ENCODE measurements around the gene SIDT2.
"Not testable (repeated sequence)": the region's sequence is repeated elsewhere in the genome, so short reads cannot be mapped to it uniquely, and the experiment has no call there.

The SIDT2 gene

DNA sequence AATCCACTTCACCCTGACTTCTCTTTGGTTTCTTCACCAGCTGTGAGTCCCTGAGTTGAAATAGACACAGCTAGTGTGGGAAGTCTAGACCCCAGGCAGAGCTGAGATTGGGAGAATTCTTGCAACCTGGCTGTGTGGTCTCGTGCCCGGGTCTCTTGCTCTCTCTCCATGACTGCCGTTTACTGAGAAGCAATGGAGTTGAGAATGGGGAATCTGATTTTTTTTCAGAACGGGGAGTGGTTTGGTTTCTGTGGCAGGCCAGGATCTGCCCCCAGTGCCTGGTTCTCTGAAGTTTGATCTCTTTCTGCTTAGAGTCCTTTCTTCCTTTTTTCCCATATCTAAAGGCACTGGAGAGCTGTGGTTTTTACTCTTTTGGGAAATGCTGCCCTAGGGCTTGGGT, 1.5 kb downstream of the SIDT2 start:
- peak overlapping the region; percentile 83 for H3K4me3 ChIP-seq (ENCODE audit: low read length)

DNA sequence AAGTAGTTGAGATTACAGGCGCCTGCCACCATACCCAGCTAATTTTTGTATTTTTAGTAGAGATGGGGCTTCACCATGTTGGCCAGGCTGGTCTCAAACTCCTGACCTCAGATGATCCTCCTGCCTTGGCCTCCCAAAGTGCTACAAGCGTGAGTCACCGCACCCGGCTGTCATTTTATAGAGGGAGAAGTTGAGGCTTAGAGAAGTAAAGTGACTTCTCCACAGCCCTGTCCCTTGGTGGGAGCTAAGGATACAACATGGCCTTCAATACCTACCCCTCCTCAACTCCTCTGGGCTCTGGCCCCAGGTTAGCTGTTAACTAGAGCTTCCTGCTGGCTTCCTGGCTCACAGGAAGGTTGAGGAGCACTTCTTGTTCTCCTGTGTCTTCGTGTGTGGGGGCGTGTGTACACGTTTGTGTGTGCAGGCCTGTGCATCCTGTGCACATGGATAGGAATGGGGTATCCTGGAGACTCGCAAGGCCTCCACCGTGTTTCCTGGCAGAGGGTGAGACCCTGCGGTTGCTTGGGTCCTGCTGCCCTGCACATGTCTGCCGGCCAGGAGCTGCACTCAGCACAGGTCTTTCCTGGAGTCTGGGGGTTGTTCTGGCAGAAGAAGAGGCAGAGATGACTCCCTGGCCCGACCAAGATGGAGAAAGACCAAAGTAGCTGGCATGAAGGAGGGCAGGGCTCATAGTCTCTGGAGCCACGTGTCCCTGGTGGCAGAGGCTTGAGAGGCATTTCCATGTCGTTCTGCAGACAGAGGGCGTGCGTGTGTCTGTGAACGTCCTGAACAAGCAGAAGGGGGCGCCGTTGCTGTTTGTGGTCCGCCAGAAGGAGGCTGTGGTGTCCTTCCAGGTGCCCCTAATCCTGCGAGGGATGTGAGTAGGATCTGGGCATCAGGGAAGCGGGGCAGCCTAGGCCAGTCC, 2.4 kb downstream of the SIDT2 start:
- peak overlapping the region; percentile 83; the same call in 1 of the 2 replicates for H3K4me3 ChIP-seq (ENCODE audit: low read length)
- TF ChIP-seq ZNF274 (IDR thresholded peaks at IDR 0.05; ENCODE audit: low read depth, low read length) = no peak

More for the DNA sequence above, 1.5 kb downstream of the SIDT2 start:
- TF ChIP-seq ZNF274 (IDR thresholded peaks at IDR 0.05; ENCODE audit: low read depth, low read length) = no peak

GRCh38 chr11:117181586-117182550, 3.3 kb downstream of the SIDT2 start:
- H3K4me3 ChIP-seq (ENCODE audit: low read length) = no peak overlapping the region

DNA sequence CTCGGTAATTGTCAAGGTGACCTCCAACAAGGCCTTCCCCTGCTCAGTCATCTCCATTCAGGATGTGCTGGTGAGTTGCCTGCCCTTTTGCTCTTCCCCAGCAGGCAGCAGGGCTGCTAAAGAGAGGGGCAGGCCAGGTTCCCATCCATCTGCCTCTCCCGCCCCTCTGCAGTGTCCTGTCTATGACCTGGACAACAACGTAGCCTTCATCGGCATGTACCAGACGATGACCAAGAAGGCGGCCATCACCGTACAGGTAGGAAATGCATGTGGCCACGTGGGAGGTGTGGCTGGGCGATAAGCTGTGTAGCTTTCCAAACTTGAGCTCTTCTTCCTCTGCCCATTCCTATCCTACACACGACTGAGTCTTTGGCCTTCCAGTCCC, 4.0 kb downstream of the SIDT2 start:
- H3K4me3 ChIP-seq (ENCODE audit: low read length) = no peak overlapping the region
- TF ChIP-seq ZNF274 (IDR thresholded peaks at IDR 0.05; ENCODE audit: low read depth, low read length) = no peak

More at GRCh38 chr11:117181586-117182550, 3.3 kb downstream of the SIDT2 start:
- TF ChIP-seq ZNF274 (IDR thresholded peaks at IDR 0.05; ENCODE audit: low read depth, low read length) = no peak

GRCh38 chr11:117183178-117183577, 4.6 kb downstream of the SIDT2 start:
- H3K4me3 ChIP-seq (ENCODE audit: low read length) = not testable (repeated sequence)

- H3K4me3 ChIP-seq (ENCODE audit: low read length) = no peak overlapping the region
- no peak for TF ChIP-seq ZNF274 (IDR thresholded peaks at IDR 0.05; ENCODE audit: low read depth, low read length)
Observed at GRCh38 chr11:117183724-117184349, 5.3 kb downstream of the SIDT2 start.

- no peak for TF ChIP-seq ZNF274 (IDR thresholded peaks at IDR 0.05; ENCODE audit: low read depth, low read length)
Observed at GRCh38 chr11:117185736-117186430, 7.3 kb downstream of the SIDT2 start.

GRCh38 chr11:117186431-117186761, 7.9 kb downstream of the SIDT2 start:
- TF ChIP-seq ZNF274 (IDR thresholded peaks at IDR 0.05; ENCODE audit: low read depth, low read length) = no peak
- H3K4me3 ChIP-seq (ENCODE audit: low read length) = no peak overlapping the region

More at GRCh38 chr11:117185736-117186430, 7.3 kb downstream of the SIDT2 start:
- H3K4me3 ChIP-seq (ENCODE audit: low read length) = no peak overlapping the region

DNA sequence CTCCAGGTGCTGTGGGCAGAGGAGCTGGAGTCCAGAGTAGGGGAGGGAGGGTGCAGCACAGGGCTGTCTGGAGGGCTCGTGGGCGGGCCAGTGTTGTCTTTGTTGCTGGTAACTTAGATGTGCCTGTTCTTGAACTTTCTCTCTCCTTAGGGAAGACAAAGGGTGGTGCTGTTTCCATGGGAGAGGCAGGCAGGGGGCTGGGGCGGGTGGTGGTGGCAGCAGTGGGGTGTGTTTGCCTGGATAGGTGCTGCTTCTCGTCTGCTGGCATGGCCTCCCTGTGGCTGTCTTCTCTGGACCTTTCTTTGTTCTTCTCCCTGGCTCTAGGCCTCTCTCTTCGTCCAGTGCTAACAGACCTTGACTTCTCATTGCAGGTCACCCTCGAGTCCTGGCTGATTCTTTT, 8.5 kb downstream of the SIDT2 start:
- no peak overlapping the region for H3K4me3 ChIP-seq (ENCODE audit: low read length)
- no peak for TF ChIP-seq ZNF274 (IDR thresholded peaks at IDR 0.05; ENCODE audit: low read depth, low read length)

DNA sequence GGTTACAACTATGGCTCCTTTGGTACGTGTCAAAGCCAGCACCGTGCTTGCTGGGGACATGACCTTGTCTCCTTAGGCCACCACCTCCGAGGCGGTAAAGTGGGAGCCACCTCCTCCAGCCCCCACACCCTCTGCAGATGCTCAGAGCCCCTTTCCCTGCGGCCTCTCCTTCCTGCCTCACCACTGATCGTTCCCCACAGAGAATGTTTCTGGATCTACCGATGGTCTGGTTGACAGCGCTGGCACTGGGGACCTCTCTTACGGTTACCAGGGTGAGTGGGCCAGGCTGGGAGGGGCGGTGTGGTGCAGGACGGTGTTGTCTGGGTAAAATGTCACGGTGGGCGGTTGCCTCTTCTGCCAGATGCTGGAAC, 8.9 kb downstream of the SIDT2 start:
- H3K4me3 ChIP-seq (ENCODE audit: low read length) = no peak overlapping the region
- no peak for TF ChIP-seq ZNF274 (IDR thresholded peaks at IDR 0.05; ENCODE audit: low read depth, low read length)

- no peak for TF ChIP-seq ZNF274 (IDR thresholded peaks at IDR 0.05; ENCODE audit: low read depth, low read length)
- no peak overlapping the region for H3K4me3 ChIP-seq (ENCODE audit: low read length)
Observed at GRCh38 chr11:117187799-117188481, 9.4 kb downstream of the SIDT2 start.

DNA sequence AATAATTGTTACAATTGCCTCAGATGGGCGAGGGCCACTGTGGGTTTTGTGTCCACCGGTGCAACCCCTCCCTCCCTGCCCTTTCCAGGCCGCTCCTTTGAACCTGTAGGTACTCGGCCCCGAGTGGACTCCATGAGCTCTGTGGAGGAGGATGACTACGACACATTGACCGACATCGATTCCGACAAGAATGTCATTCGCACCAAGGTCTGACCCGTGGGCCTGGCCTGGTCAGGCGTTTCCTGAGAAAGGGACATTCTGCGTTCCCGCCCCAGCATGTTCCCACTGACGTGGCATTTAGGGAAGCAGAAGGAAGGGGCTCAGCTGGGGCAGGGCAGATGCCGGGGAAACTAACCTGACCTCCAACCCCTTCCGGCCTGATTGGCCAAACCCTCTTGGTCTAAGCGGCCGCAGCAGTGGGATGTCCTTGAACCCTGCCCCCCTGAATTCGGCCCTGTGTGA, 10.1 kb downstream of the SIDT2 start:
- no peak for TF ChIP-seq ZNF274 (IDR thresholded peaks at IDR 0.05; ENCODE audit: low read depth, low read length)

More for the DNA sequence above, 10.1 kb downstream of the SIDT2 start:
- H3K4me3 ChIP-seq (ENCODE audit: low read length) = no peak overlapping the region

Data from GM08714 (cell line).